HG03064 (cell line): ENCODE results near the gene BICDL1.

Experiments used
- ATAC-seq: cut with Tn5 transposase; IDR thresholded peaks from one replicate; pipeline ENCODE4 v1.9.1; 2021; ENCODE audit warnings: low read depth; ENCODE audit not compliant: unreplicated experiment

Gene BICDL1

GRCh38 chr12:120119271-120119973 lies 130.4 kb downstream of the BICDL1 start:
- ATAC-seq = no peak

GRCh38 chr12:120121343-120121742 lies 132.3 kb downstream of the BICDL1 start:
- ATAC-seq = no peak

- ATAC-seq = peak; percentile 32
Observed at GRCh38 chr12:120121766-120122293, 132.8 kb downstream of the BICDL1 start.

GRCh38 chr12:120125029-120125428 lies 136.0 kb downstream of the BICDL1 start:
- no peak for ATAC-seq

- no peak for ATAC-seq
Observed at GRCh38 chr12:120125792-120126634, 137.0 kb downstream of the BICDL1 start.

GRCh38 chr12:120126635-120127005 lies 137.6 kb downstream of the BICDL1 start:
- no peak for ATAC-seq

GRCh38 chr12:120130011-120130410 lies 141.0 kb downstream of the BICDL1 start:
- no peak for ATAC-seq

GRCh38 chr12:120131116-120131515 lies 142.1 kb downstream of the BICDL1 start:
- ATAC-seq = no peak

- no peak for ATAC-seq
Observed at GRCh38 chr12:120132054-120132836, 143.2 kb downstream of the BICDL1 start.

- ATAC-seq = peak; percentile 86
Observed at GRCh38 chr12:120132863-120133385, 143.9 kb downstream of the BICDL1 start.

- no peak for ATAC-seq
Observed at GRCh38 chr12:120134307-120134980, 145.4 kb downstream of the BICDL1 start.

GRCh38 chr12:120136093-120136770 lies 147.2 kb downstream of the BICDL1 start:
- ATAC-seq = no peak

GRCh38 chr12:120137833-120138232 lies 148.8 kb downstream of the BICDL1 start:
- ATAC-seq = no peak

- no peak for ATAC-seq
Observed at GRCh38 chr12:120138366-120138765, 149.3 kb downstream of the BICDL1 start.

- no peak for ATAC-seq
Observed at GRCh38 chr12:120139958-120140357, 150.9 kb downstream of the BICDL1 start.

- ATAC-seq = no peak
Observed at GRCh38 chr12:120140603-120141002, 151.6 kb downstream of the BICDL1 start.

- no peak for ATAC-seq
Observed at GRCh38 chr12:120141336-120141735, 152.3 kb downstream of the BICDL1 start.

GRCh38 chr12:120142231-120142877 lies 153.3 kb downstream of the BICDL1 start:
- no peak for ATAC-seq
